Neural cell (in vitro differentiated cells): ENCODE data around the gene NEURL3. TPM values are rescaled to one million over a fixed set of nuclear protein-coding genes. Genes with fewer than 3 reads are reported as not detected.

ENCODE experiments used
- H2AFZ ChIP-seq: fragments of 200-600, 300-800 bp; sonication (generic), shearing (Covaris generic); 2 replicates; pipeline ENCODE4 v1.6.0; 2014; ENCODE audit warnings: low read depth, mild to moderate bottlenecking, antibody characterized with exemption, low read length, moderate library complexity
- H3F3A ChIP-seq: fragments of 200-600 bp; shearing (Covaris generic); 2 replicates; pipeline ENCODE4 v1.6.1; 2016; ENCODE audit warnings: mild to moderate bottlenecking, moderate library complexity, mixed read lengths, antibody characterized with exemption, low read length; ENCODE audit not compliant: insufficient read depth, poor library complexity, severe bottlenecking
- H3K27ac ChIP-seq: fragments of 200-600, 300-800 bp; sonication (generic), shearing (Covaris generic); 2 replicates; pipeline ENCODE4 v1.5.1; 2014; ENCODE audit warnings: mild to moderate bottlenecking, low read length, moderate library complexity
- H3K27me3 ChIP-seq: fragments of 300-800, 200-600 bp; sonication (generic), shearing (Covaris generic); 2 replicates; pipeline ENCODE4 v1.6.0; 2014; ENCODE audit warnings: mild to moderate bottlenecking, low read depth, low read length, moderate library complexity; ENCODE audit not compliant: insufficient read depth
- H3K36me3 ChIP-seq: fragments of 300-800, 200-600 bp; sonication (generic), shearing (Covaris generic); 2 replicates; pipeline ENCODE4 v1.5.1; 2014; ENCODE audit warnings: mild to moderate bottlenecking, antibody characterized with exemption, low read length, moderate library complexity; ENCODE audit not compliant: insufficient read depth
- H3K4me2 ChIP-seq: fragments of 300-800, 200-600 bp; sonication (generic), shearing (Covaris generic); 2 replicates; pipeline ENCODE4 v1.6.0; 2014; ENCODE audit warnings: mild to moderate bottlenecking, low read length
- H3K4me3 ChIP-seq: fragments of 300-800, 200-600 bp; sonication (generic), shearing (Covaris generic); 2 replicates; pipeline ENCODE4 v1.5.1; 2014; ENCODE audit warnings: mild to moderate bottlenecking, low read length, moderate library complexity
- H3K79me2 ChIP-seq: fragments of 200-600 bp; shearing (Covaris generic); replicated peaks from 2 replicates; pipeline ENCODE4 v1.6.0; 2014; ENCODE audit warnings: mild to moderate bottlenecking, low read length, moderate library complexity; ENCODE audit not compliant: insufficient read depth
- H3K9ac ChIP-seq: fragments of 300-800, 200-600 bp; sonication (generic), shearing (Covaris generic); 2 replicates; pipeline ENCODE4 v1.6.1; 2016; ENCODE audit warnings: mild to moderate bottlenecking, low read length, mixed read lengths
- H3K9me2 ChIP-seq: fragments of 200-600 bp; shearing (Covaris generic); 2 replicates; pipeline ENCODE4 v1.6.1; 2016; ENCODE audit warnings: mild to moderate bottlenecking, low read length, mixed read lengths; ENCODE audit not compliant: insufficient read depth
- H3K9me3 ChIP-seq: fragments of 200-600, 300-800 bp; sonication (generic), shearing (Covaris generic); 2 replicates; pipeline ENCODE4 v1.6.1; 2016; ENCODE audit warnings: mild to moderate bottlenecking, mixed run types, low read length, moderate library complexity, mixed read lengths
- H4K20me1 ChIP-seq: fragments of 200-600 bp; shearing (Covaris generic); 2 replicates; pipeline ENCODE4 v1.6.1; 2016; ENCODE audit warnings: mild to moderate bottlenecking, mixed run types; ENCODE audit not compliant: insufficient read depth
- EP300 ChIP-seq: fragments of 450-650 bp; conservative IDR thresholded peaks from 2 replicates; pipeline ENCODE4 v1.6.1; 2014; ENCODE audit warnings: antibody characterized with exemption, mild to moderate bottlenecking, moderate library complexity; ENCODE audit not compliant: poor library complexity, severe bottlenecking
- EZH2 ChIP-seq: fragments of 200-600, 300-800 bp; shearing (Covaris generic), sonication (generic); IDR thresholded peaks from 2 replicates; pipeline ENCODE4 v1.6.1; 2014; ENCODE audit warnings: antibody characterized with exemption, low read length, borderline replicate concordance, mild to moderate bottlenecking; ENCODE audit not compliant: insufficient read depth, poor library complexity, severe bottlenecking
- MXI1 ChIP-seq: fragments of 450-650 bp; conservative IDR thresholded peaks from 2 replicates; pipeline ENCODE4 v1.6.1; 2014; ENCODE audit warnings: antibody characterized with exemption, mild to moderate bottlenecking; ENCODE audit not compliant: poor library complexity, severe bottlenecking
- POLR2AphosphoS5 ChIP-seq: IDR thresholded peaks from 2 replicates; pipeline ENCODE4 v1.6.1; 2012
- RAD21 ChIP-seq: fragments of 450-650 bp; conservative IDR thresholded peaks from 2 replicates; pipeline ENCODE4 v1.6.1; 2014; ENCODE audit warnings: antibody characterized with exemption, mild to moderate bottlenecking, moderate library complexity
- SMC3 ChIP-seq: fragments of 450-650 bp; conservative IDR thresholded peaks from 2 replicates; pipeline ENCODE4 v1.6.1; 2014; ENCODE audit warnings: antibody characterized with exemption, mild to moderate bottlenecking, moderate library complexity; ENCODE audit not compliant: poor library complexity
- TAF1 ChIP-seq: IDR thresholded peaks from 2 replicates; pipeline ENCODE4 v1.6.1; 2012; ENCODE audit warnings: low read depth
- polyA plus RNA-seq: library from polyadenylated mRNA; depleted of rRNA; stranded (reverse); fragments of >200 nt; gene quantifications from 2 replicates; pipeline ENCODE4 v1.2.3, GENCODE V29; 2014
- TF ChIP-seq, protein P1 (sequence below): IDR thresholded peaks from 2 replicates; pipeline ENCODE4 v1.6.1; 2012; ENCODE audit warnings: borderline replicate concordance
- TF ChIP-seq, protein P2 (sequence below): fragments of 450-650 bp; IDR thresholded peaks from 2 replicates; pipeline ENCODE4 v1.5.1; 2014; ENCODE audit warnings: antibody characterized with exemption, mild to moderate bottlenecking, moderate library complexity; ENCODE audit not compliant: poor library complexity, severe bottlenecking

Gene NEURL3
- polyA plus RNA-seq, 1 donor from 2014 or later, result not detected

DNA sequence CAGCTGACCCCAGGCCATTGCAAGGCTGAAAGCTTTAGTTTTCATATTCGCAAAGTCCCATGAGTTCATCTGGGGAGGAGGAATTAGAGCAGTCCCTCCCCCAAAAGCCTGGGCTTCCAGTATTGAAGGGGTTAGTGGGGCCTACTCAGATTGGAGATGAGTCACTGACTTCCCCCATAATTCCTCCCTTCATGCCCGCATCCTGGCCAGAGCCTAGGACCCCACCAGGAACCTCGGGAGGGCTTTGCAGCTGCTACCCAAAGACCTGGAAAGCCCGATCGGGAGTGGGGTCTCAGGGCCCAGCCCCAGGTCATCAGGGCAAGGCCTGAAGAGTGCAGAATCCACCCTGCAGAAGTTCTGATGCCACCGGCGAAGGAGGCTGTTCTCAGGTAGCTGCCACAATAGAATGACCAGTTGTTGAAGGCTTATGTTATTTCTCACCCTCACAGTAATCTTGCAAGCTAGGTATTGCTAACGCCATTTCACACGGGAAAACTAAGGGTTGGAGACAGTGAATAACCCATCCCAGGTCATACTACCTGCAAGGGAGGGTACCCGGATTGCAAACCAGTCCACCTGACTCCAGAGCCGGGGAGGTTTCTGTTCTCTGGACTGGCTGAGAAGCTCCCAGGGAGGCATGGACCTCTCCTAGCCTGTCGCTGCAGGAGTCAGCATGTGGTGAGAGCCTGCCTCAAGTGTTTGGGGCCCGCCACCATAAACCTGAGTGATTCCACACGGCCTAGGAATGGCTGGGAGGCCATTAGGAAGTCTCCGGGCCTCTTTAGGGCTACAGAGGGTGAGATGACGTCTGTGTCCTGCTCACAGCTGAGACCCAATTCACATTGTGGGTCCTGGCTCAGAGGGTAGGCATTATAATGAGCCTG lies 25.6 kb upstream of the NEURL3 start:
- Histone ChIP-seq H2AFZ (no peak overlapping the region), H3K4me2 (no peak overlapping the region), H3K27ac (no peak overlapping the region), H3K79me2 (no peaks in the 10 kb centered on the region), H3K9me3 (no peaks in the 10 kb centered on the region), H3K36me3 (no peaks in the 10 kb centered on the region), H3K27me3 (peaks cover 28% of the 10 kb centered on the region), H4K20me1 (no peaks in the 10 kb centered on the region), H3K9me2 (no peaks in the 10 kb centered on the region), H3F3A (no peaks in the 10 kb centered on the region), H3K9ac (no peak overlapping the region), H3K4me3 (no peak overlapping the region)
- no peak for TF ChIP-seq TAF1
- no peak for TF ChIP-seq RAD21
- no peak for TF ChIP-seq MXI1
- TF ChIP-seq, protein P1, sequence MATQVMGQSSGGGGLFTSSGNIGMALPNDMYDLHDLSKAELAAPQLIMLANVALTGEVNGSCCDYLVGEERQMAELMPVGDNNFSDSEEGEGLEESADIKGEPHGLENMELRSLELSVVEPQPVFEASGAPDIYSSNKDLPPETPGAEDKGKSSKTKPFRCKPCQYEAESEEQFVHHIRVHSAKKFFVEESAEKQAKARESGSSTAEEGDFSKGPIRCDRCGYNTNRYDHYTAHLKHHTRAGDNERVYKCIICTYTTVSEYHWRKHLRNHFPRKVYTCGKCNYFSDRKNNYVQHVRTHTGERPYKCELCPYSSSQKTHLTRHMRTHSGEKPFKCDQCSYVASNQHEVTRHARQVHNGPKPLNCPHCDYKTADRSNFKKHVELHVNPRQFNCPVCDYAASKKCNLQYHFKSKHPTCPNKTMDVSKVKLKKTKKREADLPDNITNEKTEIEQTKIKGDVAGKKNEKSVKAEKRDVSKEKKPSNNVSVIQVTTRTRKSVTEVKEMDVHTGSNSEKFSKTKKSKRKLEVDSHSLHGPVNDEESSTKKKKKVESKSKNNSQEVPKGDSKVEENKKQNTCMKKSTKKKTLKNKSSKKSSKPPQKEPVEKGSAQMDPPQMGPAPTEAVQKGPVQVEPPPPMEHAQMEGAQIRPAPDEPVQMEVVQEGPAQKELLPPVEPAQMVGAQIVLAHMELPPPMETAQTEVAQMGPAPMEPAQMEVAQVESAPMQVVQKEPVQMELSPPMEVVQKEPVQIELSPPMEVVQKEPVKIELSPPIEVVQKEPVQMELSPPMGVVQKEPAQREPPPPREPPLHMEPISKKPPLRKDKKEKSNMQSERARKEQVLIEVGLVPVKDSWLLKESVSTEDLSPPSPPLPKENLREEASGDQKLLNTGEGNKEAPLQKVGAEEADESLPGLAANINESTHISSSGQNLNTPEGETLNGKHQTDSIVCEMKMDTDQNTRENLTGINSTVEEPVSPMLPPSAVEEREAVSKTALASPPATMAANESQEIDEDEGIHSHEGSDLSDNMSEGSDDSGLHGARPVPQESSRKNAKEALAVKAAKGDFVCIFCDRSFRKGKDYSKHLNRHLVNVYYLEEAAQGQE, result no peak
- TF ChIP-seq POLR2AphosphoS5, result no peak
- no peak for TF ChIP-seq EP300

DNA sequence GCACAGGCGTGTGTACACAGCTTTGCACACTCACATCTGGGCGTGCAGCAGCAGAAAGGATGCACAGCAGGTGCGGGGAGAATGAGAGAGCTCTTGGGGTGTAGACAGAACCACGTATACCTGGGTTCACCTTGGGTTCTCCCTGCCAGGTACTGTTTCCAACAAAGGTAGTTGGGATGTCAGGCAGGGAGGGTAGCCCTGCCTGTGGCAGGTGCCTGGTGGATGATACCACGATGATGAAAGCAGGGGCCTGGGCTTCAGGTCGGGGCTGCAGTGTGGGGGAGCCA lies 24.9 kb upstream of the NEURL3 start:
- no peaks in the 10 kb centered on the region for H3K9me3 ChIP-seq
- no peak overlapping the region for H3K4me2 ChIP-seq
- H3F3A ChIP-seq, result no peaks in the 10 kb centered on the region
- H3K4me3 ChIP-seq, result no peak overlapping the region
- H3K9ac ChIP-seq, result no peak overlapping the region
- no peaks in the 10 kb centered on the region for H3K79me2 ChIP-seq
- no peaks in the 10 kb centered on the region for H4K20me1 ChIP-seq
- H3K9me2 ChIP-seq, result no peaks in the 10 kb centered on the region
- H3K27ac ChIP-seq, result no peak overlapping the region
- H3K36me3 ChIP-seq, result no peaks in the 10 kb centered on the region
- no peak overlapping the region for H2AFZ ChIP-seq
- TF ChIP-seq EZH2 (no peak), SMC3 (no peak), RAD21 (no peak), MXI1 (no peak), TAF1 (no peak), EP300 (no peak), POLR2AphosphoS5 (no peak)
- TF ChIP-seq, protein P2, sequence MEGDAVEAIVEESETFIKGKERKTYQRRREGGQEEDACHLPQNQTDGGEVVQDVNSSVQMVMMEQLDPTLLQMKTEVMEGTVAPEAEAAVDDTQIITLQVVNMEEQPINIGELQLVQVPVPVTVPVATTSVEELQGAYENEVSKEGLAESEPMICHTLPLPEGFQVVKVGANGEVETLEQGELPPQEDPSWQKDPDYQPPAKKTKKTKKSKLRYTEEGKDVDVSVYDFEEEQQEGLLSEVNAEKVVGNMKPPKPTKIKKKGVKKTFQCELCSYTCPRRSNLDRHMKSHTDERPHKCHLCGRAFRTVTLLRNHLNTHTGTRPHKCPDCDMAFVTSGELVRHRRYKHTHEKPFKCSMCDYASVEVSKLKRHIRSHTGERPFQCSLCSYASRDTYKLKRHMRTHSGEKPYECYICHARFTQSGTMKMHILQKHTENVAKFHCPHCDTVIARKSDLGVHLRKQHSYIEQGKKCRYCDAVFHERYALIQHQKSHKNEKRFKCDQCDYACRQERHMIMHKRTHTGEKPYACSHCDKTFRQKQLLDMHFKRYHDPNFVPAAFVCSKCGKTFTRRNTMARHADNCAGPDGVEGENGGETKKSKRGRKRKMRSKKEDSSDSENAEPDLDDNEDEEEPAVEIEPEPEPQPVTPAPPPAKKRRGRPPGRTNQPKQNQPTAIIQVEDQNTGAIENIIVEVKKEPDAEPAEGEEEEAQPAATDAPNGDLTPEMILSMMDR, result no peak
- TF ChIP-seq, protein P1, result no peak
- H3K27me3 ChIP-seq, result peaks cover 28% of the 10 kb centered on the region
